Pancreas (tissue), 10 donors: ENCODE measurements around the gene FOXC1. TPM values are rescaled to one million over a fixed set of nuclear protein-coding genes. Genes with fewer than 3 reads are reported as not detected.

ENCODE experiments used
- ATAC-seq, 4 donors: fragments of 200-7000 bp; cut with Tn5 transposase; one replicate each; pipeline versions ENCODE4 v1.8.0 to v1.9.1; 2020; ENCODE audit warnings: mild to moderate bottlenecking in 4 of 4, moderate library complexity in 4 of 4
- DNase-seq, 6 donors: peaks; one replicate each; pipeline ENCODE4 v3.0.0-alpha.2; 2020
- FAIRE-seq: peaks from 2 replicates; lab custom pipeline; 2012; peaks lifted over from hg19 to GRCh38; lab: Jason Lieb, UNC
- H3K27ac ChIP-seq, 4 donors: fragments of 200-600 bp; sonication (generic); 1 replicate in 3 of 4; 2 replicates in 1 of 4; pipeline versions ENCODE4 v1.5.0 to v1.8.0; 2020
- H3K27me3 ChIP-seq, 4 donors: fragments of 200-600 bp; one replicate each; pipeline ENCODE4 v1.8.0; 2021
- H3K36me3 ChIP-seq, 3 donors: fragments of 200-600 bp; sonication (generic) in 1 of 3; one replicate each; pipeline versions ENCODE4 v1.5.0 to v1.8.0; 2020 to 2021
- H3K4me1 ChIP-seq, 3 donors: fragments of 200-600 bp; one replicate each; pipeline ENCODE4 v1.8.0; 2021
- H3K4me3 ChIP-seq, 4 donors: fragments of 200-600 bp; sonication (generic) in 2 of 4; one replicate each; pipeline versions ENCODE4 v1.5.0 to v1.8.0; 2020 to 2021
- H3K9me3 ChIP-seq, 4 donors: fragments of 200-600 bp; one replicate each; pipeline ENCODE4 v1.8.0; 2021
- CTCF ChIP-seq, 4 donors: fragments of 200-600 bp; sonication (generic) in 3 of 4; IDR thresholded peaks; one replicate each; pipeline versions ENCODE4 v1.5.0 to v1.8.0; 2021; ENCODE audit warnings: antibody characterized with exemption in 4 of 4
- intact Hi-C, 3 donors: fragments of 100-400 bp; cut with DNase I; formaldehyde crosslinking; loops; one replicate each; pipeline versions ENCODE4 v1.11.1 to v1.14.2; 2022
- polyA plus RNA-seq, 2 donors: library from polyadenylated mRNA; stranded (reverse); fragments of 200-250 nt; gene quantifications; one replicate each; pipeline ENCODE4 v1.2.3, GENCODE V29; 2013
- total RNA-seq, 6 donors: library from RNA; stranded (reverse); fragmentation: NEBNext Ultra II Directional in 4 of 6; extraction: Animal tissue kit (Norgen Biotek cat#: 25700) in 4 of 6; gene quantifications; one replicate each; pipeline versions ENCODE4 v1.2.1 to v1.2.4, GENCODE V29; 2021 to 2023
- donor health status: healthy with polysubstance abuse.
- donor health status: DM: no; HTN: no; CAD: no; lungs with moderate emphysema.
- donor health status: DM: no; HTN: no; CAD: no.
- donor health status: control.
- donor health status: control.
- donor health status: Bipolar disorder and iron deficiency.
- donor health status: DM: yes; HTN: yes; CAD: no.
- donor health status: DM: no; HTN: no; CAD: no.
- donor health status: DM: no; HTN: no; CAD: no.
- donor health status: DM: yes; HTN: yes; CAD: no.

The FOXC1 gene
- total and polyA plus RNA-seq, 8 donors, result 0.99 to 4.0 (median 2.5) TPM

GRCh38 chr6:1662534-1662933 is 52.8 kb downstream of the FOXC1 start:
- no peaks in the 10 kb centered on the region for H3K36me3 ChIP-seq
- no peak for FAIRE-seq
- TF ChIP-seq CTCF (IDR thresholded peaks at IDR 0.05), result no peak
- H3K4me3 ChIP-seq, result no peak overlapping the region
- H3K4me1 ChIP-seq, result no peaks in the 10 kb centered on the region
- H3K27me3 ChIP-seq, result no peaks in the 10 kb centered on the region
- no peak for ATAC-seq
- no peaks in the 10 kb centered on the region for H3K9me3 ChIP-seq
- intact Hi-C loops, result no loop called here
- H3K27ac ChIP-seq, result no peak overlapping the region
- DNase-seq, result no peak

Other genes with a start within 250 kb of the FOXC1 start
- gene FOXF2, start 220.3 kb upstream of the FOXC1 start, total RNA-seq, result under 1 TPM; 0.12 to 0.90 (median 0.35) TPM
- gene FOXF2, start 220.3 kb upstream of the FOXC1 start, polyA plus RNA-seq, result under 1 TPM; 0.23 to 0.82 TPM